Transverse colon (tissue), 4 donors: ENCODE data around the gene PEX14. TPM values are rescaled to one million over a fixed set of nuclear protein-coding genes. Genes with fewer than 3 reads are reported as not detected.

Experiments used
- DNase-seq: peaks from one replicate; pipeline ENCODE4 v3.0.0-alpha.2; 2019
- H3K27ac ChIP-seq, 4 donors: fragments of 200-600 bp; sonication (generic); 2 replicates each; pipeline ENCODE4 v1.5.1; 2016 to 2018; ENCODE audit warnings: inconsistent platforms in 4 of 4
- H3K27me3 ChIP-seq: fragments of 200-600 bp; sonication (generic); 2 replicates; pipeline ENCODE4 v1.5.1; 2017; ENCODE audit warnings: inconsistent platforms
- H3K36me3 ChIP-seq, 4 donors: fragments of 200-600 bp; sonication (generic); 2 replicates each; pipeline ENCODE4 v1.5.1; 2017 to 2019; ENCODE audit warnings: inconsistent platforms in 4 of 4
- H3K4me1 ChIP-seq, 4 donors: fragments of 200-600 bp; sonication (generic); 2 replicates each; pipeline ENCODE4 v1.5.1; 2017 to 2020; ENCODE audit warnings: inconsistent platforms in 4 of 4
- H3K4me3 ChIP-seq, 4 donors: fragments of 200-600 bp; sonication (generic); 1 replicate in 1 of 4; 2 replicates in 3 of 4; pipeline versions ENCODE4 v1.5.1 to v1.6.1; 2017 to 2019; ENCODE audit warnings: inconsistent platforms in 4 of 4
- H3K9me3 ChIP-seq, 2 donors: fragments of 200-600 bp; sonication (generic); 2 replicates each; pipeline ENCODE4 v1.5.1; 2017 to 2019; ENCODE audit warnings: inconsistent platforms in 2 of 2
- CTCF ChIP-seq, 5 experiments: fragments of 200-600 bp in 3 of 5; fragments of 450-650 bp in 2 of 5; sonication (generic) in 3 of 5; IDR thresholded peaks; 1 replicate in 2 of 5; 2 replicates in 3 of 5; pipeline ENCODE4 v1.5.1; 2016 to 2017; ENCODE audit warnings: antibody characterized with exemption in 5 of 5, inconsistent platforms in 3 of 5, mild to moderate bottlenecking in 2 of 5, moderate library complexity in 1 of 5
- EP300 ChIP-seq: sonication (generic); formaldehyde crosslinking; IDR thresholded peaks from one replicate; pipeline ENCODE4 v1.6.1; 2017; ENCODE audit warnings: antibody characterized with exemption, low read depth
- POLR2A ChIP-seq: fragments of 450-650 bp; IDR thresholded peaks from one replicate; pipeline ENCODE4 v1.6.1; 2016; ENCODE audit warnings: antibody characterized with exemption, mild to moderate bottlenecking, moderate library complexity
- POLR2AphosphoS5 ChIP-seq, 3 donors: sonication (generic); formaldehyde crosslinking; IDR thresholded peaks; one replicate each; pipeline ENCODE4 v1.6.1; 2016; ENCODE audit warnings: antibody characterized with exemption in 3 of 3
- WGBS, 2 donors: methylation state at CpG; one replicate each; pipeline ENCODE4 v1.1.5; 2018; ENCODE audit warnings: low coverage in 1 of 2; 5-methylcytosine and 5-hydroxymethylcytosine counted together
- in situ Hi-C, 4 donors: fragments of 200-750 bp; cut with MboI; loops; one replicate each; pipeline versions ENCODE4 v1.15.0 to v1.15.1; 2017; ENCODE audit warnings: low sequenced_read_pairs in 3 of 4, low pct_ligation_motif_present in 1 of 4, low pct_unique_long_range_greater_than_20kb in 1 of 4
- intact Hi-C: fragments of 100-400 bp; cut with DNase I; formaldehyde crosslinking; loops from one replicate; pipeline ENCODE4 v1.15.1; 2023; ENCODE audit warnings: low total_unique reads
- total RNA-seq, 4 donors: library from RNA; depleted of rRNA; stranded (reverse); fragments of >200 nt; gene quantifications; one replicate each; pipeline ENCODE4 v1.1.0, GENCODE V29; 2016

Gene PEX14
- total RNA-seq, 4 donors from 2014 or later, result 2.4 to 16.5 (median 12.6) TPM

DNA sequence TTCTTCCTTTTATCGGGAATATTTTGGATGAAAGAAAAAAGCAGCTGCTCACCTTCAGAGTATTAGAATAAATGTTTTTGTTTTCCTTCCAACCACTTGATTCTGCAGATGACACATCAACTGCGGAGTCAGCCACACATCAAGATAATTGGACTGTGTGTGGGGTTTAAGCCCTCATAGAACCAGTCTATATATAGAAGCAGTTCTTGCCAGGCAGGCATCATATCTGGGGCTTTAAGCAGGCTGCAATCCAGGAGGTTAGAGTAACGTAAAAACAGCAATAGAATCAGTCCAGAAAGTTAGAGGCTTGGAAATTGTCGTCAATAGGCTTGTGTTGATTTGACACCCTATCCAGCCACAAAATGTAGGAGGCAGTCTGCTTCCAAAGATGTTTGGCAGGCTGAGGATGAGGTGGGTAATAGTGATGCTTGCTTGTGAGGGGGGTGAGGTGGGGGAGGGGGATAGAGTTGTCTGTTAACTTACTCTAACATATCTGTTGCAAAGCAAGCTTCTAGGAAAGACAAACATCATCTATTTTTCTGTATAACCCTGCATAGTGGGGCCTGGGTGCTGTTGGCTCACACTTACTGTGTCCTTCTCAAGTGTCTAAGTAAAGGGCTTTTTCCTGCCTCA, 64.8 kb downstream of the PEX14 start:
- Histone ChIP-seq H3K9me3 (no peaks in the 10 kb centered on the region), H3K27ac (peak overlapping the region; percentile 30 to 54 (median 46)), H3K27me3 (no peaks in the 10 kb centered on the region), H3K4me1 (peaks cover 0 to 12% (median 1%) of the 10 kb centered on the region in 4 donors), H3K4me3 (no peak overlapping the region), H3K36me3 (peaks cover 0 to 7% (median 0%) of the 10 kb centered on the region in 4 donors)
- 70 to 84% methylated on average over 4 of the region's 4 CpGs for WGBS, 2 donors
- DNase-seq, result no peak
- intact Hi-C loops, result no loop called here
- in situ Hi-C loops, result no loop called here
- TF ChIP-seq POLR2AphosphoS5 (IDR thresholded peaks at IDR 0.05) (no peak), POLR2A (no peak), EP300 (no peak), CTCF (IDR thresholded peaks at IDR 0.05) (no peak)

- Histone ChIP-seq H3K36me3 (peaks cover 0 to 7% (median 0%) of the 10 kb centered on the region in 4 donors), H3K27me3 (no peaks in the 10 kb centered on the region), H3K4me3 (no peak overlapping the region), H3K27ac (peak overlapping the region; percentile 30 to 54 (median 46)), H3K4me1 (peaks cover 0 to 12% (median 1%) of the 10 kb centered on the region in 4 donors), H3K9me3 (no peaks in the 10 kb centered on the region)
- in situ Hi-C loops (no loop called here), intact Hi-C loops (no loop called here)
- DNase-seq, result no peak
- TF ChIP-seq POLR2AphosphoS5 (IDR thresholded peaks at IDR 0.05) (no peak), CTCF (IDR thresholded peaks at IDR 0.05) (no peak), POLR2A (no peak), EP300 (no peak)
- WGBS, 2 donors, result 77 to 91% methylated on average over 9 of the region's 9 CpGs
Observed at GRCh38 chr1:10540277-10541005, 65.7 kb downstream of the PEX14 start.

- H3K4me1 ChIP-seq, result peaks cover 0 to 12% (median 1%) of the 10 kb centered on the region in 4 donors
- no peaks in the 10 kb centered on the region for H3K27me3 ChIP-seq
- in situ Hi-C loops (no loop called here), intact Hi-C loops (no loop called here)
- peaks cover 0 to 3% (median 0%) of the 10 kb centered on the region in 4 donors for H3K36me3 ChIP-seq
- 74 to 92% methylated on average over 12 to 17 of the region's 17 CpGs for WGBS, 2 donors
- H3K9me3 ChIP-seq, result no peaks in the 10 kb centered on the region
- peak overlapping the region in 1 of 4 donors; percentile 6 for H3K27ac ChIP-seq
- DNase-seq, result no peak
- no peak overlapping the region for H3K4me3 ChIP-seq
- TF ChIP-seq EP300 (no peak), POLR2A (no peak), CTCF (IDR thresholded peaks at IDR 0.05) (no peak), POLR2AphosphoS5 (IDR thresholded peaks at IDR 0.05) (no peak)
Observed at GRCh38 chr1:10541286-10541685, 66.5 kb downstream of the PEX14 start.

DNA sequence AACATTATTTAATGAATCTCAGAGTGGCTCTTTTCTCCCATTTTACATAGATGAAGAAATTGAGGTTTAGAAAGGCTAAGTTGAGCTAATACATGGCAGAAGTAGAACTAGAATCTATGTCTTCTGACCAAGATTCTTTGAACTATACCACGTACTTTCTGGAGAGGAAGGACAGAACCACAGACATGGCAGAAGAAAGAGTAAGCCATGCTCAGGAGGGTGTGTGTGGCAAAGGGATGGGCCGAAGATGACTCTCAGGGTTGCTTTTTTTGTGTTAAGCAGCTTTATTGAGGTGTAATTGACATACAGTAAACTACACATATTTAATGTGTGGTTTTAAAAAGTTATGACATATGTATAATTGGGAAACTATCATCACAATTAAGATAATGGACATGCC, 69.5 kb downstream of the PEX14 start:
- intact Hi-C loops (no loop called here), in situ Hi-C loops (no loop called here)
- no peaks in the 10 kb centered on the region for H3K36me3 ChIP-seq
- DNase-seq, result no peak
- H3K27ac ChIP-seq, result no peak overlapping the region
- H3K4me1 ChIP-seq, result peaks cover 0 to 8% (median 1%) of the 10 kb centered on the region in 4 donors
- TF ChIP-seq CTCF (IDR thresholded peaks at IDR 0.05), result no peak
- TF ChIP-seq EP300, result no peak
- TF ChIP-seq POLR2A, result no peak
- no peak for TF ChIP-seq POLR2AphosphoS5 (IDR thresholded peaks at IDR 0.05)
- no peaks in the 10 kb centered on the region for H3K9me3 ChIP-seq
- H3K4me3 ChIP-seq, result no peak overlapping the region
- H3K27me3 ChIP-seq, result no peaks in the 10 kb centered on the region
- WGBS, 2 donors, result 41 to 42% methylated on average over 2 of the region's 2 CpGs
